ENCODE results near the gene DPYD. TPM values are rescaled to one million over a fixed set of nuclear protein-coding genes. Genes with fewer than 3 reads are reported as not detected.

Gene DPYD
- total RNA-seq, 2 donors from 2014 or later = 40.3 to 50.3 TPM

- no peak for DNase-seq (ENCODE audit: low spot score)
- intact Hi-C loops (cut with DNase I) = no loop called here
These were observed 710.5 kb downstream of the DPYD start for GRCh38 chr1:97210307-97210706.

GRCh38 chr1:97209381-97209957 lies 711.4 kb downstream of the DPYD start:
- intact Hi-C loops (cut with DNase I) = no loop called here
- no peak for DNase-seq (ENCODE audit: low spot score)

DNA sequence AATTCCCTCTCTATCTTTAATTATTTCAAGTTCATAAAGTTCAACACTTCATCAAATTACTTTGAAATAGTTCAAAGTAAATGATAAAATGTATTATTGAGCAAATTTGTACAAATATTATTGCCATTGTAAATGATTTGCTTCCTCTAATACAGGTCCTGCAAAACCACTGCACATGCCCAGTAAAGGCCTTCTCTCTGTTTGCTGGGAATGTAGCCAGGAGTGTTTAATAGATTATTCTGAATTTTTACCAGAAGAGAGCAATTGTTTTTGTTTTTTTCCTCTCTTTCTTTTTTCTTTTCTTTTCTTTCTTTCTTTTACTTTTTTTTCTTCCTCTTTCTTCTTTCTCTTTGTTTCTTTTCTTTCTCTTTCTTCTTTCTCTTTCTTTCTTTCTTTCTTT lies 713.0 kb downstream of the DPYD start:
- DNase-seq (ENCODE audit: low spot score) = no peak
- intact Hi-C loops (cut with DNase I) = no loop called here

GRCh38 chr1:97204468-97204867 lies 716.4 kb downstream of the DPYD start:
- intact Hi-C loops (cut with DNase I) = no loop called here
- DNase-seq (ENCODE audit: low spot score) = no peak

GRCh38 chr1:97202481-97203380 lies 718.1 kb downstream of the DPYD start:
- intact Hi-C loops (cut with DNase I) = no loop called here
- no peak for DNase-seq (ENCODE audit: low spot score)

DNA sequence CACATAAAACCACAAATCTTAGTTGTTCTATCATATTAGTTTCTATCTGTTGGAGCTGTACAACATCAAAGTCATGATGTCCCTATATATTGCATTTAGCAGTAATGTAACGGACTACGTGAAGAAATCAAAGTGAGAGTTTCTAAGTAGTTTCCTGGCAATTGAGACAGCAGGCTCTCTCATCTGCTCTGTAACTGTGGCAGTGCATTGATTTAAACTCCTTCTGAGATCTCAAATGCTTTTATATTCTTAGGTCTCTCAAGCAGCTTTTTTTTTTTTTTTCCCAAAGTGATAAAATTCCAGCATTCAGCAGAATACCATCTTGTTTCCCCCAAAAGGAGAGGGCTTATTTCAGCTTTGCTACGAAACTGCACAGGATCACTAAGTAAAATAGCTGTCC lies 719.2 kb downstream of the DPYD start:
- no peak for DNase-seq (ENCODE audit: low spot score)
- intact Hi-C loops (cut with DNase I) = no loop called here

DNA sequence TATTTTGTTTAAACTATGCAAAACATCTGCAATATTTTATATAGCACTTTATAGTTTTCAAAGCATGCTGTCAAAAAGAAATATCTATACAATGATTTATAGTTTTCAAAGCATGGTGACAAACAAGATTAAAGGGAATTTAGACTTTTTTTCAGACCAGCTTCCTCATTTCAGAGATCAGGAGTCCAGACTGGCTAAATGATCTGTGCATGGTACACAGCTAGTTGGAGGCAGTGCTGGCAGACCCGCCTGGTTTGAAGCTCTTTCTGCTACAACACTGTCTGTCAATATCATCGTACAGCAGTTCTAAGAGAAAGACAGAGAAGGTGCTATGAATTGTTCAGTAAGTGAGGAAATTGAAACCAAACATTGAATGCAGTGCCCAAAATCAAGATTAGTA lies 720.2 kb downstream of the DPYD start:
- DNase-seq (ENCODE audit: low spot score) = no peak
- intact Hi-C loops (cut with DNase I) = no loop called here

DNA sequence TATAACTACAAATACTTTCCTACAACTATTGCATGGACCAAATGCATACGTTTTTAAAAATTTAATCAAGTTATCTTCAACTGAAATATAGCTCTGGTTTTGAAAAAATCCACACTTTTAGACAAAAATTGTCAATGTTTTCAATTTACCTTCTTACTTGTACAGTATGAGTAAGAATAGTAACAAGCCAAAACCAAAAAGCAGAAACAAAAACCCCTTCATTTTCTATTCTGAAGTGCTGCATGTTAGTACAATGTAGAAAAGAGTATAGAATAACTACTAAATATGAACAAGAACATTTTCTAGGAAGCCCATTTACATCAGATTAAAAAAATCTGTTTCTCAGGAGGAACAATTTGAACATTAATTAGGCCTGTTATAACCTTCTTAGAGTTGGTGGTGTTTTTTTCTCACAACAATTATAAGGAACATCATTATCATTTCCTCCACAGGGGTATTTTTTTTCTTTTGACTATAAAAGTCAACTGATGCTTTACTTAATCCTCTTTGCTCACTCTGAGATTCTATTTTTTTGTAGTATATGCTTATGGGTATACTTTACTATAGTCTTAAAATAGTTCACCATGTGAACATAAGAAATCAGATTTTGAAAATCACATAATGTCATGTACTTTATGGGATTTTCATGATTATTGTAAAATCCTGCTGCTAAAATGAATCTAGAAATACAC lies 723.9 kb downstream of the DPYD start:
- intact Hi-C loops (cut with DNase I) = no loop called here
- DNase-seq (ENCODE audit: low spot score) = no peak

DNA sequence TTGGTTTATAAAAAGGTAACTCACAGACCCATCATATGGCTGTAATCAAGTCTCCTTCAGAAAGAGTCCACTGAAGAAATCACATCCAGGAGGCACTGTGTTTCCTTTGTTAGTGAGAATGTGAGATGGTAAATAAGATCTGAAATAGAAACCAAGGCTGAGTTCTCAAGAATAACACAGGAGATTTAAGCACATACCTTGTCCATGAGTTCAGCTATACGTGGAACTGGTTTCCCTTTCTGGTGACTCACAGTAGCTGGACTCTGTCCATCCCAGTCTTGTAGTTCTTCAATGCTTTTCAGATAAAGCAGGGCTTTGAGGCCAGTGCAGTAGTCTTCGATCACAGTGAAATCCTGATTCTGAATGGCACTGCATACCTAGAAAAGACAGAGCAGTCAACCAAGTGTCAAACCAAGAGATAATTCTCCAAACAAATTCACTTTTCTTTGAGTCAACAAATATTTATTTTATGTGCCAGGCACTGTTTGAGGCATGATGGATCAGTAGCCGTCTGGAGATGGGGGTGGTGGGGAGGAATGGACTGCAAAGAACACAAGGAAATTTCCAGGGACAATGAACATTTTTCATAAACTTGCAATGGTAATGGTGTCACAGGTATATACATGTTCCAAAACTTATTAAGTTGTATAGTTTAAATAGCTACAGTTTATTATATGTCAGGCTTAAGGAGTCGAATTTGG lies 727.8 kb downstream of the DPYD start:
- DNase-seq (ENCODE audit: low spot score) = no peak
- intact Hi-C loops (cut with DNase I) = loop anchor here in 1 of 2 donors (5.0 kb wide), 1 partner anchor 374 kb away; no protein-coding TSS in a partner anchor

DNA sequence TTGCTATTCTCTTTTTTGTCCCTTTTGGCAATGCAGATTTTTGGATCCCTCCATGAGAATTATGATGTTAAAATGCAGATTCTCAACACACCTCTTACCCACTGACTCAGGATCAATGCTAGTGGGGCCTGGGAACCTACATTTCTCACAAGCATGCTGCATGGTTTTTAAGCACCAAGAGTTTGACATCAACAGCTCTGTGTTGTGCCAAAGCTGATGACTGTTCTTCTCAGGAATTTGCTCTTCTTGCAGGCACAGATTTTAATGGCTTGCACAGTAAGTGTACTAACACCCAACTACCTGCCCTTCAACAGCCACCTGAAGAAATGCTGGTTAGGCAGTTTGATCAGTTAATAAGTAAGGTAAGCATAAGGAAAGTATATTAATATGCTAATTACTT lies 730.5 kb downstream of the DPYD start:
- intact Hi-C loops (cut with DNase I) = loop anchor here in 1 of 2 donors (5.0 kb wide), 1 partner anchor 377 kb away; no protein-coding TSS in a partner anchor

GRCh38 chr1:97186381-97186780 lies 734.5 kb downstream of the DPYD start:
- no peak for DNase-seq (ENCODE audit: low spot score)

More for the DNA sequence above, 730.5 kb downstream of the DPYD start:
- DNase-seq (ENCODE audit: low spot score) = no peak

DNA sequence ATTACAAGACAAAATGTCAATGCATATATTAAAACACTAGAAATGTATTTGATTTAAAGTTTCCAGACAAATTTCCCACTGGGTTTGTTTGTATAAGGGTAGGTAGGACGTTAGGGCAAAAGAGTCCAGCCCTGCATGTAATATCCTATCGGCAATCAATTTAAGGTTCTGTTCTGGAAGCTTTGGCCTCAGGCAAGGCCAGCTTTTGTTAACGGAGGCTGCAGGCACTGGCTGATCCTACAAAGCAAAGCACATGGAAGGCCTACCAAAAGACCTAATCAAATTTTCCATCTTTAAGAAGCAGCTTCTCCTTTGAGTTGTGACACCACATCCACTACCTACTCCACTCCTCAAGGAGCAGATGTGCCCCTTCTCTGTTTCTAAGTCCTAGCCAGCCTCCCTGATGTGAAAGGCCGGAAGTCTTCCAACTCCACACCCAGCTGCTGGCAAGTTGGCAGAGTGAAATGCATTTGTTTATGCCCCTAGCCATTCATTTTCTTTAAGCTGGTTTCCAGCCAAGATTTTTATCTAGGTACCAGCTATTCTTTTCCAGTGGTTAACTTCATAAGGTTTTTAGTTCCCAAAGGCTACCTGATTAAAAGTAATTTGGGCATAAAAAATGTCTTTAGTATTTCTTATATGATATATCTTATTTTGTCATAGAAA lies 746.7 kb downstream of the DPYD start:
- intact Hi-C loops (cut with DNase I) = no loop called here
- DNase-seq (ENCODE audit: low spot score) = no peak

More at GRCh38 chr1:97186381-97186780, 734.5 kb downstream of the DPYD start:
- intact Hi-C loops (cut with DNase I) = no loop called here

DNA sequence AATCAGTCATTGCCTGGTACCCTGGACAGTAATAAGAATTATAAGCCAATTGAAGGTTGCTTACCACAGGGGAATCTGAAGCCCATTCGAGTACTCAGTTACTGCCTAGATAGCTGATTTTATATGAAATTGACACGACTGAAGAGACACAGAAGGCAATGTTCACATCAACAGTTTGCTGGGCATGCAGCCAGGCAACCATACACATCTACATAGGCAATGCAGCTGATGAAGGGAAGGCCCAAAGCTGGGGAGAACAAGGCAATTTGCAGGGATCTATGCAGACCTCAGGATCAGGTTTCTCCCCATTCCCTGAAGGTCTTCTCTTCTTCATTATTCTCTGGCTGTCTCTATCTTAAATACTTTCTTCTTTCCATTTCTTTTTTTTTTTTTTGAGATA lies 750.5 kb downstream of the DPYD start:
- intact Hi-C loops (cut with DNase I) = no loop called here
- no peak for DNase-seq (ENCODE audit: low spot score)

DNA sequence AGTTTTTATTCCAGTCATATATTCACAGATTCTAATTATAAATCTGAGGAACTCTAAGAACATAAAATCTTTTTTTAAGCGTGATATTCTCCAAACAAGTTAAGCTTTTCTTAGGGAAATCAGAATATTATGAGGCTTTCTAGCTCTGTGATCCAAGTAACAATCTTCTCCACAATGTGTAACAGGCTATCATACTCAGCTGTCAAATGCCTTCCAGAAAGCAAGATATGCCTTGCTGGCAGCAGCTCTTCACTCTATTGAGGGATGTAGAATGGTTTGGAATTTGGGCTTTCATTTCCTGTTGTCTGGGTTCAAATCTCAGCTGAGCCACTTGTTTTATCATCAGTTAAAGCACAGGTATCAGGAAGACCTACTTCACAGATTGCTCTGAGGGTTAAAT lies 752.8 kb downstream of the DPYD start:
- DNase-seq (ENCODE audit: low spot score) = no peak
- intact Hi-C loops (cut with DNase I) = no loop called here

- DNase-seq (ENCODE audit: low spot score) = no peak
- intact Hi-C loops (cut with DNase I) = no loop called here
These were observed 753.6 kb downstream of the DPYD start for GRCh38 chr1:97167246-97167645.

- intact Hi-C loops (cut with DNase I) = no loop called here
- DNase-seq (ENCODE audit: low spot score) = no peak
These were observed 754.2 kb downstream of the DPYD start for GRCh38 chr1:97166626-97167025.

- intact Hi-C loops (cut with DNase I) = no loop called here
- no peak for DNase-seq (ENCODE audit: low spot score)
These were observed 756.6 kb downstream of the DPYD start for GRCh38 chr1:97164276-97164639.

GRCh38 chr1:97163591-97164275 lies 757.1 kb downstream of the DPYD start:
- intact Hi-C loops (cut with DNase I) = no loop called here
- no peak for DNase-seq (ENCODE audit: low spot score)

DNA sequence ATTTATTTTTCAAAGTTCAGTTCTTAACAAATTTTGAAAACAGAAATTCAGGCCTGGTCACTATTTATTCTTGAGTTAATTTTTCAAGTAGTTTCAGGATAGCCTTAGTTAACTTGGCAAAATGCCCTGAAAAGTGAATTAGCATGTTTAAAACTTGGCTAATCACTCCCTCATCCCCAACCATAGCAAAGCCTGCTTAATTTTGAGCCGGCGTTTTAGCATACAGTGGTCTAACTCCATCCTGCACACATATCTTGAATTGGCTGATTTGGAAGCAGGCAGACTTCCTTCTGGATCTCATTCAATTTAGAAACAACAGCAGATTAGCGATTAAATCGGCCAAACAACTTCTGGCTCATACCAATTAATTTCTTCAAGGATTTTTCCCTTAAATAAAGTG lies 760.0 kb downstream of the DPYD start:
- intact Hi-C loops (cut with DNase I) = no loop called here
- DNase-seq (ENCODE audit: low spot score) = no peak

Measured in posterior vena cava (tissue), 2 donors.